Stimulated activated naive CD4-positive, alpha-beta T cell treated with Interleukin-2 at 50 U/mL for 16 hours (primary cell): ENCODE data around the gene TPD52L3.

Experiments used
- DNase-seq: peaks from one replicate; lab custom pipeline; 2025; lab: John Stamatoyannopoulos, UW

The TPD52L3 gene

DNA sequence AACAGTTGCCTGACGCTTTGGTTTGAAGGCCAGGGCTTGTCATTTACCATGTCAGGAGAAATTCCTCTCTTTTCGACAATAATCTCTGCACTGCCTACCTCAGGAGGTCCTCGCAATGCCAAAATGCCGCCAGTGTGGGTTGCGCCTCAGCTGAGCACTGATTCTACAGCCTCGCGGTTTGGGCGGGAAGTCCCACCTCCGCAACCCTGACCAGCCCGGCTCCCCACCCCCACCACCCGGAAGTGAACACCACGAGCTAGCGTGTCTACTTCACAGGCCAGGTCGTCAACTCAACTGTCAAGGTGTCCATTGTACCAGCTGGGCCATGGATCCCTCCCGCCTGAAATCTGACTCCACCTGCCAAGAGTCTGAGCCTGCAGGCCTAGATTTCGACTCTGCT lies at the start of gene TPD52L3:
Gene TPD52L3 (plus strand): TSS at position 273 of the 400 bp plus-strand sequence. CDS start 221 bp downstream, outside the sequence.
- DNase-seq: no peak

GRCh38 chr9:6301858-6302257 lies 26.3 kb upstream of the TPD52L3 start:
- DNase-seq: no peak

DNA sequence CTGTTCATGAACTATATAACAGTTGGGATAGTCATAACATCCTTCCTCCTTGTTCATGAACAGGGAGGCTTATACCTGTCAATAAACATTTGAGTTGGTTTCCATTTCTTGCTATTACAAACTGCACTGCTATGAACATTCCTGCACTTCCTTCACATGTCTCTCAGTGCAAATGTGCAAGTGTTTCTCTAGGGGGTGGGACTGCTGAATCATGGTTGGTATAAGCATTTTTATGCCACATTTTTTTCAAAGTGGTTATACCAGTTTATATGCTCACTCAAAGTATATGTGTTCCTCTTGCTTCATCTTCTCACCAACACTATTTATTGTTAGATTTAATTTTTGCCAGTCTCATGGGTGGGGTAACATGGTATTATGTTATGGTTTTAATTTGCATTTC lies 25.8 kb upstream of the TPD52L3 start:
- DNase-seq: no peak

DNA sequence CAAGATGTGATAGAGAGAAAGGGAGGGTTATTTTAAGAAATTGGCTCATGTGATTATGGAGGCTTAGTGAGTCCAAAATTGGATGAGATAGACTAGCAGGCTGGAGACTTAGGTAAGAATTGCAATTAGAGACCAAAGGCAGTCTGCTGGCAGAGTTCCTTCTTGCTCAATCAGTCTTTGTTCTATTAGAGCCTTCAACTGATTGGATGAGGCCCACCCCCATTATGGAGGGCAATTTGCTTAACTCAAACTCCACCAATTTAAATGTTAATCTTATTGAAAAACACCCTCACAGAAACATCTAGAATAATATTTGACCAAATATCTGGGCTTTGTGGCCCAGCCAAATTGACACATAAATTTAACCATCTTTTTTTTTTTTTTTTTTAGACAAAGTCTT lies 23.9 kb upstream of the TPD52L3 start:
- DNase-seq: no peak

DNA sequence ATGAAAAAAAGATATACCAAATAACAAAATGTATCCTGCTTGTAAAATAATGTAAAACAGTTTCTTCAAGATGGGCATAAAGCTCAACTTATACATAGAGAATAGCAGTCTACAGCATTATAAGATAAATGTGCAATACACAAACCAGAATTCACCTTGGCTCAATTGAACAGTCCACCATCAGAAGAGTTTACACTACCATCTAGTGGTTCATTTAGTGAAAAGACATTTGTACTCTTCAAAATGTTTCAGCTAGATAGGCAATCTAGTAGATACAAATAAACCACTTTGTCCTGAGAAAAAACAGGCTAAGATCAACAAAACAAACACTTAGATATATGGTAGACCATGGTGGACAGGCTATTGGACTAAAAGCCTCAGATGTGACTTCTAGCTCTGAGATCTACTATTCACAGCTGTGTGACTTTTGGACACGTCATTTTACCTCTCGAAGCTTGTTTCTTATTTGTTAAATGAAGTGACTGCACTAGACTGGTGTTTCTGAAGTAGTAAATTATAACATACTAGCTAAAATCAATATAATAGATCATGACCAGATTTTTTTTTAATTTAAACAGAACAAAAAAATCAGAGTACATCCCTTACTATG lies 22.1 kb upstream of the TPD52L3 start:
- no peak for DNase-seq

DNA sequence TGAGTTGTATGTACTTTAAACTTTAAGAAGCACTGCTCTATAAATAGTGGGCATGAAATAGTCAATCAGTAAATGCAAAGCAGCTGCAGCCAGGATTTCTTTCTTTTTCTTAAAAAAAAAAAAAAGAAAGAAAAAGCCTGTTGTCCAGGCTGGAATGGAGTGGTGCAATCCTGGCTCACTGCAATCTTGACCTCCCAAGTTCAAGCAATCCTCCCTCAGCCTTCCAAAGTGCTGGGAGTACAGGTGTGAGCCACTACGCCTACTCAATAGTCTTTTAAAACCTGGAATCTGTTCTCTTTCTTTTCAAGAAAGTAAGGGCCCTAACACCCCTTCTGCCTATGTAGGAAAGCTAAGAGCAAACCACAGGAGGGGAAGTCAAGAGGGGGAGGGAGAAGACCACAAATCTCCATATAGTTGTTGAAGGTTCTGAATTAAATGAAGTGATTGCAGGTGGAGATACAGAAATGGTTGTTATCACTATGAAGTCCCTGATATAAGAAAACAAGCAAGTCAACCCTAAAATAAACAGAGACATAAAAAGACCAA lies 20.6 kb upstream of the TPD52L3 start:
- no peak for DNase-seq

- DNase-seq: no peak
Observed at GRCh38 chr9:6330958-6331634, 2.9 kb downstream of the TPD52L3 start.

GRCh38 chr9:6334305-6334704 lies 6.1 kb downstream of the TPD52L3 start:
- no peak for DNase-seq

GRCh38 chr9:6348766-6349165 lies 20.6 kb downstream of the TPD52L3 start:
- no peak for DNase-seq

- no peak for DNase-seq
Observed at GRCh38 chr9:6351737-6352136, 23.6 kb downstream of the TPD52L3 start.

DNA sequence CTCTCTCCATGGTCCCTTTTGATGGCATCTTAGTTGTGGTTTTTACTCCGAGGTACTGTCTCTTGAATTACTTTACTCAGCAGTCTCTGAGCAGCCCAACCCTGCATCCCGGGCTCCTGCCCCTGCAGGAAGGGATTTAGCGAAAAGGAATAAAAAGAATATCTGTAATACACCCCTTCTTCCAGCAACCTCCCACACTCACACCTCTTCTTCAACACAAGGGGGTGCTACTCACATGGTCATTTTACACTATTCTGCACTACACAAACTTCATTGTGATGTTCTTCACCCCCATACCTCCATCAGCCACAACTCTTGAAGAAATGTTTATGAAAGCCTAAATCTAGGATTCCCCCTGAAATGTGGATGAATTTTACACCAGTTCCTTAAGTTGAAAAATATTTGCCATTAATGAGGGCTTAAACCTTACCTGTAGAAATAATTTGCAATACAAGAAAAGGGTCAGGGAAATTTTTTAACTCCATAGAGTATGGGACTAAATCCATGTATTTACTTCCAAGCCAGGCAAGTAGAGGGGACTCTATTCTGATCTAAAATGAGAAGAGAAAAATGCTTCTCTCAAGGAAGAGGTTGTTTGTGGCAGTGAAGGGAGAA lies 26.0 kb downstream of the TPD52L3 start:
- peak; percentile 0 for DNase-seq

- DNase-seq: no peak
Observed at GRCh38 chr9:6355728-6356127, 27.6 kb downstream of the TPD52L3 start.

DNA sequence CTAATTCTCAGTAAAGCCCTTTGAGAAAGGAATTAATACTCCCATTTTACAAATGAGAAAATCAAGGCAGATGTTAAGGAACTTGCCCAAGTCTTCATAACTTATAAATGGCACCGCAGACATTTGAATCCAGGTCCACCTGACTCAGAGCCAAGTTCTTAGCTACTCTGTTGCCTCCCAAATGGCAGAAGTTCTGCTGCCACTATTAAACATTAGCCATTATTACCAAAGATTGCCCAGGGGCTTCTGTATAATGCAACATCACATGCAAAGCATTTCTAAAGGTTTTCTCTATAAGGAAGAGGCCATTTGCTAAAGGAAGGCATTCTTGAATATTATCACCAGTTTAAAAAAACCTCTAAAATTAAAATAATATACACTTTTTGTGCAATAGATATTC lies 28.3 kb downstream of the TPD52L3 start:
- no peak for DNase-seq

DNA sequence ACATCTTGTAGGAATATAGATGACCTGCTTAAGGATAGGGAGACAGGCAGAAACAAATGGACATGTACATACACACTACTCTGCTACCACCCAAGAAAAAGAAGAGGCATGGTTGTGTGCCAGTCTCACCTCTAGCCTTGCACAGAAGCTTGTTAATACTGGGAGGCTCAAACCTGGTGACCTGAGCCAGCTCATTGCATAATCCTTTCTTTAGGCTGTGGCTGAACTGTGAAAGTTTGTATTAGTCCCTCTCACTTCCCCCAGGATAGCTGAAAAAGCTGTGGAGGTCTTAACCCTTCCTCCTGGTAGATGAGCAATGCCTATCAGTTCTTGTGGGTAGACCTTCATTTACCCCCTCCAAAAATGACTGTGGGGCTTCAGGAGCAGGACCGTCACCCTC lies 28.7 kb downstream of the TPD52L3 start:
- DNase-seq: no peak

DNA sequence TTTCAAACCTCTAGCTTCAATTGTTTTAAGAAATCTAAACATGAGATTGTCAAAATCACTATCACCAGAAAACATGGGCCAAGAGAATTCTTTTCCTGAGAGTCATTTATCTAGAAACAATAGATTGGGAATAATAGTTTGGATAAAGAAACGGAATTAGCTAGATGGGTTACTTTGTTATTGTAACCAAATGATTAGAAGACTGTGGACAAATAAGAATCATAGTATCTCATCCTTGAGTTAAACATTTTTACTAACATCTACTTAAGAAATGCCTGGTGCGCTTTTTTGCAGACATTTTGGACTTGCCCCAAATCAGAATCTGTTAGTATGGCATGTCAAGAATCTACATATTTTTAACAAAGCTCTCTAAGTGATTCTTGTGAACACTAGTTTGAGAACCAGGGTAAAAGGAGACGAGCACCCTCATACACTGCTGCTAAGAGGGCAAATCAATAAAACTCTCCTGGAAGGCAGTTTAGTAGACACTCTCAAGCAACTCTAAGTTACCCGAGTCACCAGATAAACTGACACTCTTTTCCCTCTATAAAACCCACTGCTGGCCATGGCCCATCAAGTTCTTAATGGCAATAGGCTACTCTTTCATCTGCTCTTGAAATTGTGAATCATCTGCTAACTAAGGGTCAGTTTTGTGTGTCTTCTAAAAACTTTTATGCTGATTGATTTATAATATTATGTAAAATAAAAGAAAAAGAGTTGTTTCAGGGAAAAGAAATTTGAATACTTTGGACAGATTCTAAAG lies 39.1 kb downstream of the TPD52L3 start:
- no peak for DNase-seq

- no peak for DNase-seq
Observed at GRCh38 chr9:6368831-6369230, 40.7 kb downstream of the TPD52L3 start.
